A549 (cell line): ENCODE data around the gene THBS1. TPM values are rescaled to one million over a fixed set of nuclear protein-coding genes. Genes with fewer than 3 reads are reported as not detected.

Source experiments
- ATAC-seq, 2 experiments: fragments of 200-7000 bp in 1 of 2; fragments of >200 bp in 1 of 2; cut with Nextera tagmentation in 1 of 2; cut with Tn5 transposase in 1 of 2; 3 replicates each; pipeline versions ENCODE4 v1.8.0 to v1.9.1; 2018 to 2020; ENCODE audit warnings: mild to moderate bottlenecking in 1 of 2, moderate library complexity in 1 of 2
- CTCF ChIA-PET: fragments of 300-600 bp; sonication (Branson Sonifier 250); formaldehyde crosslinking; extraction: SDS; loops from one replicate; lab custom pipeline; 2021; ENCODE audit warnings: antibody characterized with exemption, inconsistent platforms; lab: Yijun Ruan, JAX
- POLR2A ChIA-PET: fragments of 350-600 bp; formaldehyde crosslinking; extraction: SDS; loops from one replicate; lab custom pipeline; 2021; ENCODE audit warnings: antibody characterized with exemption, inconsistent platforms; lab: Yijun Ruan, JAX
- DNase-seq, 2 experiments: peaks; one replicate each; pipeline versions ENCODE4 v3.0.0 to v3.0.0-alpha.2; 2011 to 2016; ENCODE audit warnings: low read depth in 1 of 2, low spot score in 1 of 2
- FAIRE-seq: peaks from 2 replicates; lab custom pipeline; 2011; peaks lifted over from hg19 to GRCh38; lab: Jason Lieb, UNC
- H3K27ac ChIP-seq, 2 experiments: fragments of >200 bp; sonication (Bioruptor Twin); formaldehyde crosslinking; 3 replicates each; pipeline ENCODE4 v1.5.1; 2016 to 2017
- H3K4me1 ChIP-seq: fragments of >200 bp; sonication (Bioruptor Twin); formaldehyde crosslinking; 3 replicates; pipeline ENCODE4 v1.6.1; 2016
- H3K4me2 ChIP-seq: fragments of >200 bp; sonication (Bioruptor Twin); formaldehyde crosslinking; 3 replicates; pipeline ENCODE4 v1.6.1; 2016
- H3K4me3 ChIP-seq: fragments of >200 bp; sonication (Bioruptor Twin); formaldehyde crosslinking; 3 replicates; pipeline ENCODE4 v1.5.1; 2016
- H3K9me3 ChIP-seq: fragments of >200 bp; sonication (Bioruptor Twin); formaldehyde crosslinking; 3 replicates; pipeline ENCODE4 v1.6.1; 2016
- ATOH8 ChIP-seq: fragments of 250-450 bp; sonication (Bioruptor Pico); IDR thresholded peaks from 2 replicates; pipeline ENCODE4 v1.5.0; 2020; ENCODE audit warnings: low read depth, mild to moderate bottlenecking, moderate library complexity
- BCL3 ChIP-seq: fragments of >200 bp; sonication (Bioruptor Twin); formaldehyde crosslinking; IDR thresholded peaks from 3 replicates; pipeline ENCODE4 v1.6.1; 2016
- BHLHE40 ChIP-seq: IDR thresholded peaks from 2 replicates; pipeline ENCODE4 v1.6.1; 2012; ENCODE audit warnings: low read depth, low read length, inconsistent platforms
- CBX2 ChIP-seq: fragments of 200-600 bp; sonication (generic); IDR thresholded peaks from 2 replicates; pipeline ENCODE4 v1.6.1; 2016; ENCODE audit warnings: low read depth, mild to moderate bottlenecking, borderline replicate concordance
- CEBPB ChIP-seq, 2 experiments: fragments of >200 bp in 1 of 2; sonication (Bioruptor Twin) in 1 of 2; formaldehyde crosslinking in 1 of 2; IDR thresholded peaks; 2 replicates each; pipeline ENCODE4 v1.6.1; 2012 to 2016
- CHD2 ChIP-seq: fragments of 150-350 bp; IDR thresholded peaks from 2 replicates; pipeline ENCODE4 v1.6.1; 2014; ENCODE audit warnings: low read length; ENCODE audit not compliant: partially characterized antibody
- CHD4 ChIP-seq: fragments of 200-600 bp; sonication (generic); IDR thresholded peaks from 2 replicates; pipeline ENCODE4 v1.6.1; 2016; ENCODE audit warnings: antibody characterized with exemption, mild to moderate bottlenecking, borderline replicate concordance
- CTCF ChIP-seq: fragments of >200 bp; sonication (Bioruptor Twin); formaldehyde crosslinking; IDR thresholded peaks from 3 replicates; pipeline ENCODE4 v1.5.1; 2016
- E2F6 ChIP-seq: IDR thresholded peaks from 2 replicates; pipeline ENCODE4 v1.6.1; 2012; ENCODE audit warnings: low read depth, borderline replicate concordance
- EHF ChIP-seq: fragments of 250-450 bp; sonication (Bioruptor Pico); IDR thresholded peaks from 2 replicates; pipeline ENCODE4 v1.5.0; 2020; ENCODE audit warnings: mild to moderate bottlenecking
- EHMT2 ChIP-seq: fragments of 200-600 bp; sonication (generic); IDR thresholded peaks from 2 replicates; pipeline ENCODE4 v1.6.1; 2016; ENCODE audit warnings: antibody characterized with exemption, low read depth, mild to moderate bottlenecking, moderate library complexity
- ELK1 ChIP-seq: fragments of 150-350 bp; IDR thresholded peaks from 2 replicates; pipeline ENCODE4 v1.6.1; 2014; ENCODE audit warnings: low read depth, mild to moderate bottlenecking, low read length
- EP300 ChIP-seq, 2 experiments: fragments of >200 bp; sonication (Bioruptor Twin); formaldehyde crosslinking; IDR thresholded peaks; 2 replicates in 1 of 2; 3 replicates in 1 of 2; pipeline ENCODE4 v1.6.1; 2016 to 2017
- FOSL2 ChIP-seq, 2 experiments: fragments of 450-650 bp in 1 of 2; fragments of >200 bp in 1 of 2; sonication (Bioruptor Twin) in 1 of 2; formaldehyde crosslinking; IDR thresholded peaks; 2 replicates each; pipeline versions ENCODE4 v1.5.0 to v1.6.1; 2016 to 2020; ENCODE audit warnings: mild to moderate bottlenecking in 1 of 2, moderate library complexity in 1 of 2
- GATA3 ChIP-seq: IDR thresholded peaks from 2 replicates; pipeline ENCODE4 v1.6.1; 2012; ENCODE audit warnings: borderline replicate concordance
- HOXB13 ChIP-seq: fragments of 250-450 bp; sonication (Bioruptor Pico); IDR thresholded peaks from 2 replicates; pipeline ENCODE4 v1.5.0; 2020; ENCODE audit warnings: low read depth, mild to moderate bottlenecking, moderate library complexity
- JUNB ChIP-seq: fragments of >200 bp; sonication (Bioruptor Twin); formaldehyde crosslinking; IDR thresholded peaks from 2 replicates; pipeline ENCODE4 v1.6.1; 2016
- KDM1A ChIP-seq: fragments of 200-600 bp; sonication (generic); IDR thresholded peaks from 2 replicates; pipeline ENCODE4 v1.6.1; 2016; ENCODE audit warnings: low read depth, mild to moderate bottlenecking
- MAFK ChIP-seq: fragments of 450-650 bp; IDR thresholded peaks from 2 replicates; pipeline ENCODE4 v1.6.1; 2014; ENCODE audit not compliant: partially characterized antibody
- MAX ChIP-seq: IDR thresholded peaks from 2 replicates; pipeline ENCODE4 v1.6.1; 2012
- NFE2L2 ChIP-seq: fragments of 150-350 bp; conservative IDR thresholded peaks from 2 replicates; pipeline ENCODE4 v1.6.1; 2014; ENCODE audit warnings: low read length
- NPAS2 ChIP-seq: fragments of 250-450 bp; sonication (Bioruptor Pico); IDR thresholded peaks from 2 replicates; pipeline ENCODE4 v1.8.0; 2022; ENCODE audit warnings: mild to moderate bottlenecking, moderate library complexity, borderline replicate concordance
- PBX3 ChIP-seq: IDR thresholded peaks from 2 replicates; pipeline ENCODE4 v1.6.1; 2012
- RAD21 ChIP-seq, 2 experiments: fragments of >200 bp in 1 of 2; sonication (Bioruptor Twin) in 1 of 2; formaldehyde crosslinking in 1 of 2; IDR thresholded peaks in 1 of 2; conservative IDR thresholded peaks in 1 of 2; 2 replicates in 1 of 2; 3 replicates in 1 of 2; pipeline ENCODE4 v1.6.1; 2012 to 2018; ENCODE audit warnings: inconsistent platforms in 1 of 2
- RCOR1 ChIP-seq: fragments of 150-350 bp; IDR thresholded peaks from 2 replicates; pipeline ENCODE4 v1.6.1; 2014; ENCODE audit warnings: antibody characterized with exemption, low read length, low read depth
- SMC3 ChIP-seq: fragments of >200 bp; sonication (Bioruptor Twin); formaldehyde crosslinking; IDR thresholded peaks from 3 replicates; pipeline ENCODE4 v1.6.1; 2018; ENCODE audit warnings: inconsistent platforms
- SREBF2 ChIP-seq: fragments of 450-650 bp; IDR thresholded peaks from 2 replicates; pipeline ENCODE4 v1.6.1; 2014; ENCODE audit warnings: mild to moderate bottlenecking, moderate library complexity
- TP53 ChIP-seq: fragments of 250-450 bp; sonication (Bioruptor Pico); IDR thresholded peaks from 2 replicates; pipeline ENCODE4 v1.5.0; 2021; ENCODE audit warnings: mild to moderate bottlenecking, moderate library complexity
- ZSCAN20 ChIP-seq: fragments of 250-450 bp; sonication (Bioruptor Pico); IDR thresholded peaks from 2 replicates; pipeline ENCODE4 v1.8.0; 2022; ENCODE audit warnings: mild to moderate bottlenecking, moderate library complexity
- WGBS: methylation state at CpG from one replicate; pipeline ENCODE4 v1.1.6; 2017; ENCODE audit errors: missing lambda C conversion rate; 5-methylcytosine and 5-hydroxymethylcytosine counted together
- polyA plus RNA-seq, 4 experiments: library from polyadenylated mRNA; depleted of rRNA in 3 of 4; stranded (reverse); fragments of >200 nt; fragmentation: RNase III in 1 of 4; extraction: RNeasy Plus Mini Kit Qiagen cat#74134 plus additional on column Dnase treatment in 1 of 4; gene quantifications; 2 replicates in 3 of 4; 3 replicates in 1 of 4; pipeline ENCODE4 v1.2.3, GENCODE V29; 2011 to 2017

THBS1 gene
- polyA plus RNA-seq, 2 of the 4 experiments (the other 2 are of a cell fraction): 46.8 to 54.9 TPM

- TF ChIP-seq SREBF2 (no peak), MAX (no peak), TP53 (CRISPR knock-in tag) (no peak), BCL3 (no peak), CBX2 (no peak), EP300 (IDR thresholded peaks at IDR 0.05) (no peak), JUNB (no peak), HOXB13 (no peak), RCOR1 (no peak), EHMT2 (no peak), BHLHE40 (no peak), ZSCAN20 (CRISPR knock-in tag) (no peak)
- ChIA-PET POLR2A (no interaction called here), CTCF (no interaction called here)
Observed at GRCh38 chr15:39623529-39623931, 42.7 kb downstream of the THBS1 start.

GRCh38 chr15:39624806-39625205 lies 43.9 kb downstream of the THBS1 start:
- Histone ChIP-seq H3K4me2 (peak overlapping the region; percentile 25; the same call in 1 of the 3 replicates), H3K4me1 (peaks cover 17% of the 10 kb centered on the region; the same call in 2 of the 3 replicates), H3K27ac (peak overlapping the region in 1 of 2 experiments; percentile 52; a peak in 2 of 6 replicates), H3K4me3 (no peak overlapping the region), H3K9me3 (no peaks in the 10 kb centered on the region)
- ATAC-seq: peak in 1 of 2 experiments; percentile 56; a peak in 2 of 6 replicates
- CTCF ChIA-PET: interaction anchor here (1.2 kb wide), 1 partner anchor 50 kb away, joined by 3 read pairs; no protein-coding TSS in a partner anchor
- FAIRE-seq: no peak
- WGBS: 49% methylated on average over 4 of the region's 6 CpGs
- DNase-seq: no peak
- POLR2A ChIA-PET: interaction anchor here (1.0 kb wide), 1 partner anchor 44 kb away, joined by 5 read pairs; the partner anchor contains the start of gene THBS1
- TF ChIP-seq MAFK (no peak), CTCF (no peak), SMC3 (no peak), NFE2L2 (no peak), CHD2 (no peak), CBX2 (no peak), CEBPB (IDR thresholded peaks at IDR 0.05) (no peak), ELK1 (no peak), E2F6 (no peak), FOSL2 (IDR thresholded peaks at IDR 0.05) (no peak), FOSL2 (CRISPR knock-in tag; IDR thresholded peaks at IDR 0.05) (no peak), RAD21 (conservative IDR thresholded peaks at IDR 0.05 in 1 of 2, IDR thresholded peaks at IDR 0.05 in 1 of 2) (no peak), ATOH8 (CRISPR knock-in tag) (no peak), CHD4 (no peak), PBX3 (no peak), SREBF2 (no peak), KDM1A (no peak), GATA3 (no peak), NPAS2 (no peak), EHF (CRISPR knock-in tag) (no peak)

More at GRCh38 chr15:39623529-39623931, 42.7 kb downstream of the THBS1 start:
- Histone ChIP-seq H3K4me2 (no peak overlapping the region), H3K4me3 (no peak overlapping the region), H3K27ac (no peak overlapping the region), H3K9me3 (no peaks in the 10 kb centered on the region), H3K4me1 (peaks cover 15% of the 10 kb centered on the region)
- FAIRE-seq (no peak), ATAC-seq (no peak), DNase-seq (no peak)
- 79% methylated on average over 4 of the region's 4 CpGs for WGBS
